Fibroblast of skin of right quadriceps (primary cell): Measurements from ENCODE around the gene MGAT2.
"Not testable (repeated sequence)": the region's sequence is repeated elsewhere in the genome, so short reads cannot be mapped to it uniquely, and the experiment has no call there.

Experiments
- DNase-seq: peaks from one replicate; pipeline ENCODE4 v3.0.0-alpha.2; 2013

MGAT2 gene

GRCh38 chr14:49620182-49621113 is at the start of gene MGAT2, which contains the start of gene RPL36AL:
TSS of gene MGAT2 (plus strand) at chr14:49620799. CDS start at chr14:49621269, 470 bp downstream.
TSS of gene RPL36AL (minus strand) at chr14:49620626. CDS start at chr14:49619104, 1,522 bp downstream.
- peak; percentile 99 for DNase-seq

GRCh38 chr14:49574038-49574437 is 46.6 kb upstream of the MGAT2 start:
- DNase-seq: no peak

GRCh38 chr14:49578141-49578540 is 42.5 kb upstream of the MGAT2 start:
- DNase-seq: no peak

- no peak for DNase-seq
Observed at GRCh38 chr14:49579841-49580240, 40.8 kb upstream of the MGAT2 start.

- no peak for DNase-seq
Observed at GRCh38 chr14:49581209-49582112, 39.1 kb upstream of the MGAT2 start.

GRCh38 chr14:49582113-49582977 is 38.3 kb upstream of the MGAT2 start:
- DNase-seq: no peak

GRCh38 chr14:49583629-49584028 is 37.0 kb upstream of the MGAT2 start:
- no peak for DNase-seq

GRCh38 chr14:49584058-49584457 is 36.5 kb upstream of the MGAT2 start:
- DNase-seq: no peak

GRCh38 chr14:49584981-49585640 is 35.5 kb upstream of the MGAT2 start:
- DNase-seq: not testable (repeated sequence)

- peak; percentile 99 for DNase-seq
Observed at GRCh38 chr14:49585803-49586672, 34.6 kb upstream of the MGAT2 start, which contains the start of gene RPS29. TSS of gene RPS29 (minus strand) at chr14:49586380. CDS start at chr14:49586346, 34 bp downstream.

GRCh38 chr14:49586673-49587460 is 33.7 kb upstream of the MGAT2 start:
- DNase-seq: peak; percentile 84

GRCh38 chr14:49589387-49589786 is 31.2 kb upstream of the MGAT2 start:
- no peak for DNase-seq

- DNase-seq: peak; percentile 72
Observed at GRCh38 chr14:49593016-49593415, 27.6 kb upstream of the MGAT2 start.

- DNase-seq: no peak
Observed at GRCh38 chr14:49594347-49595091, 26.1 kb upstream of the MGAT2 start.

GRCh38 chr14:49598189-49598484 is 22.5 kb upstream of the MGAT2 start:
- DNase-seq: no peak

- peak; percentile 82 for DNase-seq
Observed at GRCh38 chr14:49598485-49599300, 21.9 kb upstream of the MGAT2 start, which contains the start of gene LRR1. TSS of gene LRR1 (plus strand) at chr14:49598940. CDS start at chr14:49599021, 81 bp downstream.

GRCh38 chr14:49607583-49607982 is 13.0 kb upstream of the MGAT2 start:
- DNase-seq: no peak

- DNase-seq: no peak
Observed at GRCh38 chr14:49612251-49612650, 8.3 kb upstream of the MGAT2 start.
